HG02885 (cell line): ENCODE results near the gene KRTAP8-1.

Experiments
- ATAC-seq: cut with Tn5 transposase; IDR thresholded peaks from one replicate; pipeline ENCODE4 v1.9.1; 2021; ENCODE audit warnings: mild to moderate bottlenecking; ENCODE audit not compliant: unreplicated experiment, poor library complexity

KRTAP8-1 gene, protein sequence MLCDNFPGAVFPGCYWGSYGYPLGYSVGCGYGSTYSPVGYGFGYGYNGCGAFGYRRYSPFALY

GRCh38 chr21:30813174-30813573 is at the start of gene KRTAP8-1:
TSS of gene KRTAP8-1 (minus strand) at chr21:30813274. CDS start at chr21:30813220, 54 bp downstream.
- no peak for ATAC-seq

DNA sequence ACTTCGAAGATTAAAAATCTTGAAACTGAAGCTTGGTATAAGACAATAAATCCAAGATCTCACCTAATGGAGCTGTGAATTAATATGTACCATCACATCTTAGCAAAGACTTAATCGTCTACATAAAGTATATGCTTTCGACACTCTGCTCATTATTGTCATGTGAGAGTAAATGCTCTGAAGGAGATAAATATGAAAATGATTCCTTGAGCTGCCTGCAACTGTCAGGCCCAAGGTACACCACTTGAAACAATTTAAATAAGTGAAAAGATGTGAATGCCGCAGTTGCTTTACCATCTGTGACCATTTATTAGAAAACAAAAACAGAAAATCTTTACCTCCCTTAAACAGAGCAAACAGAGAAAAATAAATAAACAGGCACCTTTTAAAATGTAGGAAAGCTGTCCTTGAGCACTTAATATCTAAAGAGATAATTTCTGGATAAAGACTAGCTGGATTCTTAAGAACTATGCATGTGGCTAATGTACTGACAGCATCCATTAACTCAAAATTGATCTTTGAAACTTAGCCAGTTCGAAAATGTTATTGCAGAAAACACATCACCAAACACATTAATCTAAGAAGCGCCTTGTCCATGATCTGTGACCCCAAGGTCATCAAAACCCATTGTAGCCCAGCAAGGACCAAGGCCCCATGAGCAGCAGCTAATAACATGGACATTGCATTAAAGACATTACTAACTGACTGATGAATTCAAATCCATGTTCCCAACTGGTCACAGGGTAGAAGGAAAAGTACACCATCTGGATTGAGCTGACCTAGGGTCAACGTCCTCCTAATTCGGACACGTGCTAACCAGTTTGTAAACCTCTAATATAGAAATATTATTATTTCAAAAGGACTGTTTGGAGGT is 34.8 kb upstream of the KRTAP8-1 start:
- no peak for ATAC-seq

- no peak for ATAC-seq
Observed at GRCh38 chr21:30842990-30843389, 29.9 kb upstream of the KRTAP8-1 start.

- no peak for ATAC-seq
Observed at GRCh38 chr21:30839304-30839703, 26.2 kb upstream of the KRTAP8-1 start.

GRCh38 chr21:30838536-30838935 is 25.5 kb upstream of the KRTAP8-1 start:
- ATAC-seq: no peak

GRCh38 chr21:30831194-30831765 is 18.2 kb upstream of the KRTAP8-1 start:
- ATAC-seq: no peak

GRCh38 chr21:30829659-30830058 is 16.6 kb upstream of the KRTAP8-1 start, which contains the start of gene KRTAP7-1:
TSS of gene KRTAP7-1 (minus strand) at chr21:30829759. CDS start at chr21:30829698, 61 bp downstream.
- ATAC-seq: no peak

- ATAC-seq: no peak
Observed at GRCh38 chr21:30818837-30819610, 6.0 kb upstream of the KRTAP8-1 start.

DNA sequence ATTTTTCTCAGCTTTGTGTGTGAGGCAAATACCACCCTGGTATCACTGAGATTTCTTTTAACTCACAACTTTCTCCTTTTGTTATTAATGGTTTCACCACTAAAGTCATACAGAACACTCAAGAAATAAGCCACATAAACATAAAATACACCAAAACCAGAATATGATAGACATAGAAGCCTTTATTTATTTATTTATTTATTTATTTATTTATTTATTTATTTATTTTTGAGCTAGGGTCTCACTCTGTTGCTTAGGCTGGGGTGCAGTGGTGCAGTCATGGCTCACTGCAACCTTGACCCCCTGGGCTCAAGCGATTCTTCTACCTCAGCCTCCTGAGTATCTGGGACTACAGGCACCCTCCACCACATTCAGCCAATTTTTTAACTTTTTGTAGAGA is 12.5 kb downstream of the KRTAP8-1 start:
- ATAC-seq: no peak

DNA sequence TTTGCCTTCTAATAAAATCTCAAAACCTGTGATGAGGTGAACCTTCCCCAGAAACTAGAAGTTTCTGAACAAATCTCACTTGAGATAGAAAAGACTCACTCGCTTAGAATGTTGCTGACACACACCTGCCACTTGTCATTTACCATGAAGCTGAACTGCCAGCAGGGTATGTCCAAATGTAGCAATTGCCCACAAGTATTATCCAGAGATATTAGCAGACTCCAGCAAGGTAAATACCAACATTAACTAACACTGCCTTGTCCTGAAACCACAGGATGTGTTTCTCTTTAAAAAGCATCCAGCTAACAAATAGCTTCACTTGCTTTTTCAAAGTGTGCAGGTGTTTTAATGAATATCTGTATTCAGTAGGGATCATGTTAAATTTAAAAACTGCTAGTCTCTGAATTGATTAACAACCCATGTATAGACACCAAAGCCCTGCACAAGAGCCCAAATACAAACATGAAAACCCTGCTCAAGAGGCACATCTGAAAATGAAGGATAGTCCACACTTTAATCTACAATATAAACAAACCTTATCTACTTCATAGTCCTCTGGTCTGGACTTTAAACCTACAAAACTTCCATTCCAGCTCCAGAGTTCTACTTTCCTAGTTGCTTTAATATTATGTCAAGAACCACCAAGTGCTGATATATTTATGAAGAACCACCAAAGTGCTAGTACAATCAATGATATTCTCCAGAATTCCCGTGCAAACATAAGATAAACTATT is 19.3 kb downstream of the KRTAP8-1 start:
- ATAC-seq: no peak

DNA sequence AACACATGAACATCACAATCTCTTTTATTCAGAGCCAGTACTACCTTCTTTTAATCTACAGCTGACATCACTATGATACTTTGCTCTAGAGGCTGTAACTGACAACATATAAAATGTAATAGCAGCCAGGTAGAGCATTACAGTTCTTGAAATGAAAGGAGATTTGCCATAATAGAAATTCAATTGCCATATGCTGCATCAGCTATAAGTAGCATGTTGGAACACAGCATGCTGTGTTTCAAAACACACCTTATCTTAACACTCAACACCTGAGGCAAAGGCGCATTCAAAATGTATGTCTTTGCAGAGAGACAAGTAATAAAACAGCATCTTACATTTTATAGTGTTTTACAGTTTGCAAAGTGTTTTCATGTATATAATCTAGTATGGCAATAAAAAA is 33.8 kb downstream of the KRTAP8-1 start:
- ATAC-seq: no peak

GRCh38 chr21:30769724-30770431 is 43.2 kb downstream of the KRTAP8-1 start:
- ATAC-seq: no peak
